GM21528 (cell line): ENCODE data around the gene GRK1.
"Not testable (repeated sequence)": the region's sequence is repeated elsewhere in the genome, so short reads cannot be mapped to it uniquely, and the experiment has no call there.

Experiments
- ATAC-seq: cut with Tn5 transposase; IDR thresholded peaks from one replicate; pipeline ENCODE4 v1.9.1; 2021; ENCODE audit warnings: mild to moderate bottlenecking, moderate library complexity; ENCODE audit not compliant: unreplicated experiment, low FRiP score

Gene GRK1

GRCh38 chr13:113739527-113740285, 72.7 kb downstream of the GRK1 start:
- no peak for ATAC-seq

- no peak for ATAC-seq
These were observed 73.2 kb downstream of the GRK1 start for GRCh38 chr13:113740286-113740556.

DNA sequence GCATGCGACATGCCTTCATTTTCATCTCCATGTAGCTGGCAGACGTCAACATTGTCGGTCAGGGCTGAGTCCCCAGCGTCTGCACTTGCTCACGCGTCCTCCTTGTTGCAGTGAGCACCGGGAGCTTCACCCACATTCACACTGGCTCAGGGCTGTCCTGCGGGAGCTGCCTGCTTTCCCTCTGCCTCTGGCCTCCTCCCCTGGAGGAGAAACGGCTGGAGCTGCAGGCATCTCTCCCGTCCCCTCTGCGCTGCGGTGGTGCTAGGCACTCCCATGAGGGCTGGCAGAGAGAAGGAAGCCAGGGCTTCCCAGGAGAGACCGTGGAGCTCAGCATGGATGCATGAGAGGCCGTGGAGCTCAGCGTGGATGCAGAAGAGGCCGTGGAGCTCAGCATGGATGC, 73.6 kb downstream of the GRK1 start:
- no peak for ATAC-seq

- no peak for ATAC-seq
These were observed 74.2 kb downstream of the GRK1 start for GRCh38 chr13:113741191-113741668.

GRCh38 chr13:113742000-113742441, 75.0 kb downstream of the GRK1 start:
- no peak for ATAC-seq

GRCh38 chr13:113742445-113743120, 75.6 kb downstream of the GRK1 start:
- ATAC-seq, result no peak

GRCh38 chr13:113743366-113744195, 76.6 kb downstream of the GRK1 start:
- no peak for ATAC-seq

DNA sequence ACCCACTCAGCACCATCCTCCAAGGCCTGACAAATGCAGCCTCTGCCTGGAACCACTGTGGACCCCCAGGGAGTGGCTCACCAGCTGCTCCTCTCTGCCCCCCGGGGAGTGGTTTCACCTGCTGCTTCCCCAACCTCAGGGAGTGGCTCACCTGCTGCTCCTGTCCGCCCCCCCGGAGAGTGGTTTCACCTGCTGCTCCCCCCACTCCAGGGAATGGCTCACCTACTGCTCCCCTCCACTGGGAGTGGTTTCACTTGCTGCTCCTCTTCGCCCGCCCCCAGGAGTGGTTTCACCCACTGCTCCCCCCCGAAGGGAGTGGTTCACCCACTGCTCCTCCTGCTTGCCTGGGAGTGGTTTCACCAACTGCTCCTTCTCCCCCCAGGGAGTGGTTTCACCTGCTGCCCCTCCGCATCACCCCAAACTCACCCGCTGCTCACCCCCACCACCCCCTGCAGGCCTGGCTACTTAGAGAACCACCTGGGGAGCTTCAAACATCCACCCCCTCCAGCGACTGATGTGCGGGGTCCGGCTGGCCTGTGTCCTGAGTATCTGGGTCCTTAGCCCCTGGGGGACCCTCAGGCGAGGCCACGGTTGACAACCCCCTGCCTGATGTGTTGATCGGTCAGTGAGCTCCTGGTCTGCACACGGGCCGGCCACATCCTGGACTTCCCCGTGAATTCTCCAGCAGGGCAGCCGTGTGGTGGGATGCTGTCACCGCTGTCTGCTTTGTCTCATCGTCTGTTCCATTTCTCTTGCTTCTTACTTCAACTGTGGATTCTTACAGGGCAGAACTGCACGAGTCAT, 77.4 kb downstream of the GRK1 start:
- no peak for ATAC-seq

DNA sequence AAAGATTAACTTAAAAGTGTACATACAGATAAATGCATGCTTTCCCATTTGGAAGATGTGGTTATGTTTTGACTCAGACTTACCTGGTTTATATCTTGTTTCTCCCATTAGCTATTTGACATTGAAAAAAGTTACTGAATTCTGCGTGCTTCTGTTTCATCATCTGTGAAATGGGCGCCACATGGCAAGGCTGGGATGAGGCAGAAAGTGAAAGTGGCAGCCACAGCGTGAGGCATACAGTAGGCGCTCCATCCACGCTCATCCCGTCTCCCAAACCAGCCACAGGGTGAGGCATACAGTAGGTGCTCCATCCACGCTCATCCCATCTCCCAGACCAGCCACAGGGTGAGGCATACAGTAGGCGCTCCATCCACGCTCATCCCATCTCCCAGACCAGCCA, 78.0 kb downstream of the GRK1 start:
- ATAC-seq, result no peak

GRCh38 chr13:113745500-113746142, 78.6 kb downstream of the GRK1 start:
- ATAC-seq, result not testable (repeated sequence)

- ATAC-seq, result no peak
These were observed 79.1 kb downstream of the GRK1 start for GRCh38 chr13:113746143-113746525.

DNA sequence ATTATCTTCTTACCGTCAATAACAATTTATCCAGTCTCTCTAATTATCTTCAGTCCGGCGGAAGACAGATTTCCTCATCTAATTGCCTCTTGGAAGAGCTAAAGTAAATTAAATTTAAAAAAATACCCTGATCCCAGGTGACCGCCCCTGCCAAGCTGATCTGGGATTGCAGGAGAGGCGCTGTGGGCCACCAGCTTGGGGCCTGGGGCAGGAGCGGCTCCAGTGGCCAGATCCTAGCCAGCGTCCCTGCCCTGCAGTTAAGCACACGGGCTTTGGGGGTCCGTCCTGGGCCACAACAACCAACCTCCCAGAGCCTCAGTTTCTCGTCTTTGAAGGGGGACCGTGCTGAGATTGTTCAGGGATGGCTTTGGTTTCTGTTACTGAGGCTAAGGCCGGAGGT, 79.7 kb downstream of the GRK1 start:
- ATAC-seq, result no peak

GRCh38 chr13:113747291-113747833, 80.3 kb downstream of the GRK1 start:
- ATAC-seq, result no peak

GRCh38 chr13:113748101-113748861, 81.3 kb downstream of the GRK1 start:
- ATAC-seq, result no peak

DNA sequence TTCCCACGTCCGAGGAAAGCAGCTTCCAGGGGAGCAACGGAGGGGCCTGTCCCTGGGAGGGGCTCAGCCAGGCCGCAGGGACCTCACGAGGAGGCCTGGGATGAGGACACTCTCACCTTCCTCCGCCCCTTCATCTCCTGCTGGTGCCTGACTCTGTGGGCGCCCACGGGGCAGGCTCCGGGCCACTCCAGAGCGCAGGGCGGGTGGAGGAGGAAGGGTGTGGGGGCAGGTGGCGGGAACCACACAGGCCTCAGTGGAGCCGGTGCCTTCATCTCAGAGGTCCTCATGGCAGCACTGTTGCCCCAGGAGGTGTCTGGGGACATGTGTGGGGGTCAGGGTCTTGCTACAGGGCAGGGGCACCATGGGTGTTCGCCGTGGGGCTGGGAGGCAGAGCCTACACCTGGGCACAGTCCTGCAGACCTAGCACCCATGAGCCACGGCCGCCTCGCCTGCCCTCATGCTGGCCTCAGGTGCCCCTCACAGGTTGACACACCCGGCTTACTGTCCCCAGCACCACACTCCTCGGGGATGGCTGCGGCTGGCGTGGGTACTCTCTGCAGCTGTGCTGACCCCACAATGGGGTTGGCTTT, 81.9 kb downstream of the GRK1 start:
- ATAC-seq, result no peak

GRCh38 chr13:113749507-113749906, 82.5 kb downstream of the GRK1 start:
- ATAC-seq, result no peak

- ATAC-seq, result no peak
These were observed 82.9 kb downstream of the GRK1 start for GRCh38 chr13:113749967-113750366.

GRCh38 chr13:113750554-113751399, 83.8 kb downstream of the GRK1 start:
- no peak for ATAC-seq
